22Rv1 (cell line): ENCODE data around the gene SCAMP2.

Experiments used
- H3K27ac ChIP-seq: fragments of 450-650 bp; 2 replicates; pipeline ENCODE4 v1.5.1; 2017
- ZFX ChIP-seq: fragments of 450-650 bp; IDR thresholded peaks from 2 replicates; pipeline ENCODE4 v1.6.1; 2017; ENCODE audit warnings: antibody characterized with exemption, borderline replicate concordance
- TF ChIP-seq, protein P1 (sequence below): fragments of 450-650 bp; IDR thresholded peaks from 2 replicates; pipeline ENCODE4 v1.5.1; 2017; ENCODE audit warnings: mild to moderate bottlenecking

SCAMP2 gene

DNA sequence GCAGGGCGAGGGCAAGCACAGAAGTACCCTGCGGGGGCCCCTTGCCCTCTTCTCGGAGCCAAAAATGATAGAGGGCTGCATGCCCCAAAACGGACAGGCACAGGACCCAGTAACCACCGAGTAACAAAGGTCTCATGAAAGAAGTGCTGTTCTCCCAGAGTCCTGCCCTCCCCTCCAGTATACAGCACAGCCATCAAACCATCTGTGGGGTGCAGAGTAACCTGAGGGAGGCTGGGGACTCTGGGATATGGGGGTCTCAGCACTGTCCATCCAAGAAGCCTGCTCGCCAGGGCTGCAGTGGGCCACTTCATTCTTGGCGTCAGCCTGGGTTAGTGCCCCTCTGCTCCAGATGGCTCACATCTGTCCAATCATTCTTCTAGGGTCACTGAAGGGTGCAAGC lies 36.3 kb downstream of the SCAMP2 start:
- H3K27ac ChIP-seq: no peak overlapping the region
- no peak for TF ChIP-seq ZFX
- TF ChIP-seq, protein P1, sequence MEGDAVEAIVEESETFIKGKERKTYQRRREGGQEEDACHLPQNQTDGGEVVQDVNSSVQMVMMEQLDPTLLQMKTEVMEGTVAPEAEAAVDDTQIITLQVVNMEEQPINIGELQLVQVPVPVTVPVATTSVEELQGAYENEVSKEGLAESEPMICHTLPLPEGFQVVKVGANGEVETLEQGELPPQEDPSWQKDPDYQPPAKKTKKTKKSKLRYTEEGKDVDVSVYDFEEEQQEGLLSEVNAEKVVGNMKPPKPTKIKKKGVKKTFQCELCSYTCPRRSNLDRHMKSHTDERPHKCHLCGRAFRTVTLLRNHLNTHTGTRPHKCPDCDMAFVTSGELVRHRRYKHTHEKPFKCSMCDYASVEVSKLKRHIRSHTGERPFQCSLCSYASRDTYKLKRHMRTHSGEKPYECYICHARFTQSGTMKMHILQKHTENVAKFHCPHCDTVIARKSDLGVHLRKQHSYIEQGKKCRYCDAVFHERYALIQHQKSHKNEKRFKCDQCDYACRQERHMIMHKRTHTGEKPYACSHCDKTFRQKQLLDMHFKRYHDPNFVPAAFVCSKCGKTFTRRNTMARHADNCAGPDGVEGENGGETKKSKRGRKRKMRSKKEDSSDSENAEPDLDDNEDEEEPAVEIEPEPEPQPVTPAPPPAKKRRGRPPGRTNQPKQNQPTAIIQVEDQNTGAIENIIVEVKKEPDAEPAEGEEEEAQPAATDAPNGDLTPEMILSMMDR: no peak

DNA sequence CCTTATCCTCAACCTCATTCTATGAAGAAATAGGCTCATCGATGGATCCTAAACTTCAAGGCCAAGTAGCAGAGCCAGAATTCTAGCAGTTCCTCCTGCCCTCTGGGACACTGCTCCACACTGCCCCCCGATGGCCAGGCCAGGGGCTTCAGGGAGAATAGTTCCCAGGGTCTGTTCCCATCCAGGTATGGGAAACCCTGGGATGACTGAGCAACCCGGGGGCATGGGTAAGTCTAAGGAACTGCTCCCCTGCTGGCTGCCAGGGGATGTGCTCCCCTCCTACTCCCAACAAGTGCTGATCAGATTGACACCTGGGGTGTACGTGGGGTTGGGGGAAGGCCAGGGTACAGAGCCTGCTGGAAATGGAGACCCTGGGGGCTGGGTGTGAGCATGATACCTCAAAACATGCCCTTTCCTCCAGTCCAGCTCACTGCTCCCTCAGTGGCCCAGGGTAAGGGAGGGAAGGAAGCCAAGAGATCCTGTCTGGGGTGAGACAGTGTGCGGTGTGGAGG lies 37.8 kb downstream of the SCAMP2 start:
- H3K27ac ChIP-seq: no peak overlapping the region
- TF ChIP-seq, protein P1: peak; percentile 95
- TF ChIP-seq ZFX: no peak

DNA sequence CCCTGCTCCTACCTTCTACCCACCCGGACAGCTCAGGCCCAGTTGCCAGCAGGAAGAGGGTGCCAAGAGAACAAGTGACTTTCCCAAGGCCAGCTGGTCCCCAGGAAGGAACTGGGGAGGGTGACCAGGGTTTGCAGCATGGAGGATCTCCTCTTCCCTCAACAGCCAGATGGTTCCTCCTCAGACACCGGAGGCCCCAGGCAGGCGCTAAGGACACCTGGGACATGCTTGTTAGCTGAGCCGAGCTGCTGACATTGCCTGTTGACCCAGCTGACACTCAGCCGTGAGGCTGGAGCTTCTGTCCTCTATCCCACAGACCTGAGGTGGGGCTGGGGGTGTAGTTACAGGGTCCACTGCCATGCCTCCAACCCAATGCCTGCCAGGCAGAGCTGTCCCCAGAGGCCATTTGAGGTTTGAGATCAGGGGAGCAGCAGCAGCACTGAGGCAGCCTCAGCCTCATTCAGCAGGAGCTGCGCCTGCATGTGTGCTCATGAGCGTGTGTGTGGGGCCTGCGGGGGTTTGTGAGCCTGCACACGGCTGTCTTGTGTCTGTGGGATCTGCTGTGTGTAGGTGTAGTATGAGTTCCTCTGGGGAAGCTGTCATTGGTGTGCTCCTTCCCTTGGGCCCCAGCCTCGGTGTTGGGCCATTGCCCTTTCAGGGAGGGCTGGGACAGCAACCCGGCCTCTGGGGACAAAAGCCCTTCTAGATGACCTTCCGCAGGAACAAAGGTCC lies 39.6 kb downstream of the SCAMP2 start:
- H3K27ac ChIP-seq: no peak overlapping the region
- TF ChIP-seq ZFX: no peak
- TF ChIP-seq, protein P1: no peak

DNA sequence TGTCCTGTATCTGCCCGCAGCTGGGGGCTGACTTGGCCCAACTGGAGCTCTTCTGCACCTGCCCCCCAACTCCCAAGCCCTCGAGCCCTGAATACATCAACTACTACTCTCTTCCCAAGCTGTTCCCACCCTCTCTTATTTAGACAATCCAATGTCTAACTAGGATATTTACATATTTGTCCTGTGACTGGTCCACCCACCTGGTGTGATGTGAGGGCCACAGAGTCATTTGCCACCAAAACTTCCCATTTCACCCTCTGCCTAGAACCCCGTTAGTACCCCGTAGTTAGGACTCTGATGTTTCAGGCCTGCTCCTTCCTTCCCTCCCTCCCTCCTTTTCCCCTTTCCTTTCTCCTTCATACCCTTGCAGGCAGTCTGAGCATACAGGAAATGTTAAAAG lies 40.3 kb downstream of the SCAMP2 start:
- H3K27ac ChIP-seq: no peak overlapping the region
- TF ChIP-seq ZFX: no peak
- TF ChIP-seq, protein P1: no peak

DNA sequence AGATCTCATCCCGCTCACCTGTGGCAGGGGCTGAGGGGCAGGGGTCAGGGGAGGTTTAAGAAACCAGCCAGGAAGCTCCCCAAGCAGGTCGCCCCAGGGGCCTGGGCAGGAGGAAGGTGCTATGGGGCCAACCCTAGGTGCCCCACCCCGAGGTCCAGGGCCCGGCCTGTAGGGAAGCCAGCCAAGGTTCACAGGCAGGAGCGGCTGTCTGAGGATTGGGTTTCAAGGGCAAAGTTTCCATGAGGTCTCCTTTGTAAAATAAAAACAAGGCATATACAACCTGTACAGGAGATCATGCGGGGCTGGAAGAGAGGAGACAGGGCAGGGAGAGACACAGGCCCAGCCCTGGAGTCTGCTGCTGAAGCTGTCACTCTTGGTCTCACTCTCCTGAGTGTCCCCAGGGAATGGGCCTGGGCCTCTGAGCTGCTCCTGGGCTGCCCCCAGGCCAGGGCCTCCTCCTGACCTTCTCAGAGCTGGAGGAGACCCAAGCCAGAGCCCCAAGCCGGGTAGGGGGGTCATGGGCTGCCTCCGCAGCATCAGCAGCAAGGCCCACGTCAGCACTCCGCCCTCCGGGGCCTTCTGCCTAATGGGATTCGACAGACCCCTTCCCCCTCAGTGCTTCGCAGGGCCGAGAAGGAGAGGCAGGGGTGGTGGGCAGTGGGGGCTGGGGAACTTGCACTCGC lies 41.2 kb downstream of the SCAMP2 start:
- H3K27ac ChIP-seq: no peak overlapping the region
- TF ChIP-seq, protein P1: no peak
- TF ChIP-seq ZFX: no peak

DNA sequence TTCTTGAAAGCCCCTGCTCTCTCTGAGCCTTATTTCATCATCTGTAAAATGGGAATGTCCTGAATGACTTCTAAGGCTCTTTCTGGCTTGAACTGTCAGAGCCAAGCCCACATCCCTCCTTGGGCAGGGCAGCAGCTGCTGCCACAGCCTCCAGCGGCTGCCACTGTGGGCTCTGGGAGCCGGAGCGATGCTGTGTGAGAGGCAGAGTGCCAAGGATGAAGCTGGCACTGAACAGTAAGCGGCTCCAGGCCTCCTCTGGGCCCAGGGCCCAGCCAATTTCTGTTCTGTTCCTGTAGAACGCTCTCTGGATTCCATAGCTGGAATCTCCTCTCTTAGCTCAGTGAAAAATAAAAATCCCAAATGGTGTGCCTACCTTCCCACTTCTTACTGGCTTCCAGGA lies 42.3 kb downstream of the SCAMP2 start:
- no peak overlapping the region for H3K27ac ChIP-seq
- no peak for TF ChIP-seq ZFX
- TF ChIP-seq, protein P1: no peak

DNA sequence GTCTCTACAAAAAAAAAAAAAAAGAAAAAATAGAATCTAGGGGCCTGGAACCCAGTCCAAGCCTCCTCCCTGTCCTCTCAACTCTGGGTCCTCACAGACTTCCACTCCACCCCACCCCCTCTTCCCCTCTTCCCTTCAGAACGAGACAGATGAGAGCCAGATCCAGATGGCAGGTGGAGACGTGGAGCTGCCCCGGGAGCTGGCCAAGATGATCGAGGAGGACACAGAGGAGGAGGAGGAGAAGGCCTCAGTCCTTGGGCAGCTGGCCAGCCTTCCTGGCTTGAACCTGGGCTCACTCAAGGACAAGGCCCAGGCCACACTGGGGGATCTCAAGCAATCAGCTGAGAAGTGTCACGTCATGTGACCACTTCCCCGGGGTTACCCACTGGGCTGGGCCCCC lies 43.2 kb downstream of the SCAMP2 start:
- TF ChIP-seq, protein P1: no peak
- TF ChIP-seq ZFX: no peak
- H3K27ac ChIP-seq: no peak overlapping the region
